ENCODE measurements around the gene ANKRD44.

Gene ANKRD44

DNA sequence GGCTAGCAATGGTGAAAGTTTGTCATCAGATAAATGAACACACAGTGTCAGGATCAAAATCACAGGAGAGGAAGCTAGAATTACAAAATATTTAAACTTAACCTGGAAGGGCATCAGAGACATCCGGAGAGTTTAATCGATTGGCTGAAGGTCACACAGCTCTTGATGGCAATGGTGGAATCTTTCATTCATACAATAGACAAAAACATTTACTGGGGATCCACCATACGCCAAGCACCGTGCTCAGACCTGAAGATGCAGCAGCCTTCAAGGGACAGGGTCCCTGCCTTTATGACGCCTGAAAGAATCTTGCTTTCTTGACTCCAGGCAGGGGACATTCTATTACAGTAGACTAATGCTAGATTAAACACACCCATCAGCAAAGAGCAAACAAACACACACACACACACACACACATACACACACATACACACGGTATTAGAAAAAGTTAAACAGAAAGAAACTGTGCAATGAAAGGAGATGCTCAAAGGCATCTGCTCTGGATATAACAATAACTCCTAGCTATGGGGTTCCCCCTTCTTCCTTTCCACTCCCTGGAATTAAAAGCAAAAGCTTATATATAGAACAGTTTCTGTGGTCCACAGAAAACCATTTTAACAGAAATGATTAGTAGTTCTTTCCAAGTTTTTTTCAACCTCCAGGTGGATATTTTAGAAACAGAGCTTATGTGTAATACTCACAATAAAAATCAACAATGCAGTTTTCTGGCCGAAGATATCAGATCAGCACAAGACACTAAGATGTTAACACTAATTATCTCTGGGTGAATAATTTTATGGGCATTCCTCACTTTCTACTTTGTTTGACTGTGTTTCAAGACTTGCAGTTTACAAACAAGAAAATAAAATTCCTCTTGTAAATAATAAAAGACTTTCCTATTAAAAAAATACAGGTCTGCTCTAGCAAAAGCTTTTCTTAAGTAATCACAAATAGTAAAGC, 151.7 kb downstream of the ANKRD44 start:
- H3K4me1 ChIP-seq (ENCODE audit: control insufficient read depth in 1 of 2, insufficient read depth in 2 of 2, low read length in 2 of 2): peaks cover 2 to 4% of the 10 kb centered on the region in 2 experiments
- no peak overlapping the region for H3K9ac ChIP-seq (ENCODE audit: low read length)
- no peak overlapping the region for H3K4me2 ChIP-seq (ENCODE audit: low read length)
- no CpG with 5 or more reads among the region's 7 CpGs for WGBS (ENCODE audit: extremely low coverage, insufficient coverage, insufficient read length)
- H2BK120ac ChIP-seq (ENCODE audit: insufficient read depth, low read length, poor library complexity): no peak overlapping the region
- no peak overlapping the region for H3K23ac ChIP-seq (ENCODE audit: low read length)
- no peaks in the 10 kb centered on the region for H3K36me3 ChIP-seq (ENCODE audit: control insufficient read depth in 1 of 2, insufficient read depth in 2 of 2, low read length in 2 of 2)
- no peaks in the 10 kb centered on the region for H3K27me3 ChIP-seq (ENCODE audit: insufficient read depth, low read length)
- H4K12ac ChIP-seq (ENCODE audit: low read depth, low read length): no peak overlapping the region
- no peak overlapping the region for H2AK5ac ChIP-seq (ENCODE audit: low read length)
- no peak overlapping the region for H3K18ac ChIP-seq (ENCODE audit: low read length)
- no peak overlapping the region for H2AFZ ChIP-seq (ENCODE audit: insufficient read depth, low read length, poor library complexity)
- no peak overlapping the region for H3K4me3 ChIP-seq (ENCODE audit: low read depth, low read length)
- H2BK5ac ChIP-seq (ENCODE audit: low read depth, low read length, poor library complexity): no peak overlapping the region
- no peak overlapping the region for H4K8ac ChIP-seq (ENCODE audit: low read depth, low read length)
- H4K91ac ChIP-seq (ENCODE audit: low read depth, low read length): no peak overlapping the region
- no peak overlapping the region for H3K4ac ChIP-seq (ENCODE audit: low read depth, low read length)
- H3K14ac ChIP-seq (ENCODE audit: low read length): no peak overlapping the region
- H2BK12ac ChIP-seq (ENCODE audit: low read length): no peak overlapping the region
- no peak overlapping the region for H3K27ac ChIP-seq (ENCODE audit: low read depth, low read length)
- H3K9me3 ChIP-seq (ENCODE audit: insufficient read depth, low read depth, low read length): no peaks in the 10 kb centered on the region
- peaks cover under 1% of the 10 kb centered on the region for H3K79me1 ChIP-seq (ENCODE audit: low read length)
- no peaks in the 10 kb centered on the region for H3K79me2 ChIP-seq (ENCODE audit: control insufficient read depth, insufficient read depth, low read length, poor library complexity)
- DNase-seq: no peak

DNA sequence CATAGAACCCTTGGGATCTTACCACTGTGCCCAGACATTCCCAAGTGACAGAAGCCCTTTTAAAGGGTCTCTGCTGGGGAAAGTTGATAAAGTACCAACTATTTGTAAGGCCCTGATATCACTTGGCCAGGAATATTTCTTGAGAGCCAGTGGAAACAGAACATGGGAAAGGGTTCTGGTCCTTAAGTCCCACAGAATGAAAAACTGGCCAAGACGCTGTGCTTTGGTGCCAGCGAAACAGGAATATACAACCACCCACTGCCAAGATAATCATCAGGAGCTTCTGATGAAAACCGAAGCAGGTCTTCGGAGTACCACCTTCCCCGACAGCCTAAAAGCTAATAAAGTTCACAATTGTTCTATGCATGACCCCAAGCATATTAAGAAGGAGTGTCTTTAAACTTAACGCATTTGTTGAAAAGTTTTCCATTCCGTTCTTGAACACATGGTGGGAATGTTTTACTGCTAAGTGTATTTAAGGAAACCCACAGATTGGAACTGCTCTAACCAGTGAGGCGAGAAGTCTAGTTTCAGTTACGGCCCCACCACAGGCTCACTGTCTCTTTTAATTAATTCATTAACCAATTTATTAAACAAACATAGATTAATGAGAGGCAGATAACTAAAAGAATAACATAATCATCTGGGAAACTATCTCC, 152.6 kb downstream of the ANKRD44 start:
- no peaks in the 10 kb centered on the region for H3K79me1 ChIP-seq (ENCODE audit: low read length)
- H4K8ac ChIP-seq (ENCODE audit: low read depth, low read length): no peak overlapping the region
- H3K9me3 ChIP-seq (ENCODE audit: insufficient read depth, low read depth, low read length): no peaks in the 10 kb centered on the region
- H3K18ac ChIP-seq (ENCODE audit: low read length): no peak overlapping the region
- no peak overlapping the region for H2BK120ac ChIP-seq (ENCODE audit: insufficient read depth, low read length, poor library complexity)
- H2BK5ac ChIP-seq (ENCODE audit: low read depth, low read length, poor library complexity): no peak overlapping the region
- no peak overlapping the region for H3K14ac ChIP-seq (ENCODE audit: low read length)
- no peaks in the 10 kb centered on the region for H3K36me3 ChIP-seq (ENCODE audit: control insufficient read depth in 1 of 2, insufficient read depth in 2 of 2, low read length in 2 of 2)
- H4K91ac ChIP-seq (ENCODE audit: low read depth, low read length): no peak overlapping the region
- no peak overlapping the region for H3K4ac ChIP-seq (ENCODE audit: low read depth, low read length)
- no peak for DNase-seq
- no peaks in the 10 kb centered on the region for H3K79me2 ChIP-seq (ENCODE audit: control insufficient read depth, insufficient read depth, low read length, poor library complexity)
- no peak overlapping the region for H3K4me2 ChIP-seq (ENCODE audit: low read length)
- H2BK12ac ChIP-seq (ENCODE audit: low read length): no peak overlapping the region
- no peak overlapping the region for H3K23ac ChIP-seq (ENCODE audit: low read length)
- no peak overlapping the region for H2AK5ac ChIP-seq (ENCODE audit: low read length)
- no peak overlapping the region for H4K12ac ChIP-seq (ENCODE audit: low read depth, low read length)
- H3K27ac ChIP-seq (ENCODE audit: low read depth, low read length): no peak overlapping the region
- no peak overlapping the region for H2AFZ ChIP-seq (ENCODE audit: insufficient read depth, low read length, poor library complexity)
- H3K9ac ChIP-seq (ENCODE audit: low read length): no peak overlapping the region
- H3K4me1 ChIP-seq (ENCODE audit: control insufficient read depth in 1 of 2, insufficient read depth in 2 of 2, low read length in 2 of 2): peaks cover 0 to 1% of the 10 kb centered on the region in 2 experiments
- H3K4me3 ChIP-seq (ENCODE audit: low read depth, low read length): no peak overlapping the region
- no peaks in the 10 kb centered on the region for H3K27me3 ChIP-seq (ENCODE audit: insufficient read depth, low read length)
- WGBS (ENCODE audit: extremely low coverage, insufficient coverage, insufficient read length): no CpG with 5 or more reads among the region's 9 CpGs

DNA sequence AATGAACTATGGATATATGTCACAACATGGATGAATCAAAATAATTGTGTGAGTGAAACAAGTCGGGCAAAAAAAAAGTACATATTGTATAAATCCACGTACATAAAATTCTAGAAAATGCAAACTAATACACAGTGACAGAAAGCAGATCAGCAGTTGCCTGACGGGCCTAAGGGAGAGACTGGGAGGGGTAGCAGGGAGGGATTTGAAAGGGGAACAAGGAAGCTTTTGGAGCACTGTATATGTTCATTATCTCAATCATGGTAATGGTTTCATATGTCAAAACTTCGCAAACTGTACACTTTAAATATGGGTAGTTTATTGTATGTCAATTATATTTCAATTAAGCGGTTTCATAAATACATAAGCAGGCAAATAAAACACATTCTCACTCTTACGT, 153.8 kb downstream of the ANKRD44 start:
- H2AFZ ChIP-seq (ENCODE audit: insufficient read depth, low read length, poor library complexity): no peak overlapping the region
- H2BK5ac ChIP-seq (ENCODE audit: low read depth, low read length, poor library complexity): no peak overlapping the region
- no peak overlapping the region for H2BK12ac ChIP-seq (ENCODE audit: low read length)
- H3K4me1 ChIP-seq (ENCODE audit: control insufficient read depth in 1 of 2, insufficient read depth in 2 of 2, low read length in 2 of 2): peaks cover 0 to 1% of the 10 kb centered on the region in 2 experiments
- H3K36me3 ChIP-seq (ENCODE audit: control insufficient read depth in 1 of 2, insufficient read depth in 2 of 2, low read length in 2 of 2): no peaks in the 10 kb centered on the region
- H3K27me3 ChIP-seq (ENCODE audit: insufficient read depth, low read length): no peaks in the 10 kb centered on the region
- no peak overlapping the region for H3K14ac ChIP-seq (ENCODE audit: low read length)
- no peak overlapping the region for H2AK5ac ChIP-seq (ENCODE audit: low read length)
- no peak overlapping the region for H3K4me3 ChIP-seq (ENCODE audit: low read depth, low read length)
- no peak overlapping the region for H2BK120ac ChIP-seq (ENCODE audit: insufficient read depth, low read length, poor library complexity)
- H3K27ac ChIP-seq (ENCODE audit: low read depth, low read length): no peak overlapping the region
- no peak overlapping the region for H3K4ac ChIP-seq (ENCODE audit: low read depth, low read length)
- H4K12ac ChIP-seq (ENCODE audit: low read depth, low read length): no peak overlapping the region
- DNase-seq: no peak
- H3K4me2 ChIP-seq (ENCODE audit: low read length): no peak overlapping the region
- H3K9me3 ChIP-seq (ENCODE audit: insufficient read depth, low read depth, low read length): no peaks in the 10 kb centered on the region
- H3K79me2 ChIP-seq (ENCODE audit: control insufficient read depth, insufficient read depth, low read length, poor library complexity): no peaks in the 10 kb centered on the region
- H3K18ac ChIP-seq (ENCODE audit: low read length): no peak overlapping the region
- WGBS (ENCODE audit: extremely low coverage, insufficient coverage, insufficient read length): no CpG with 5 or more reads among the region's 6 CpGs
- H3K23ac ChIP-seq (ENCODE audit: low read length): no peak overlapping the region
- H4K91ac ChIP-seq (ENCODE audit: low read depth, low read length): no peak overlapping the region
- H3K9ac ChIP-seq (ENCODE audit: low read length): no peak overlapping the region
- no peak overlapping the region for H4K8ac ChIP-seq (ENCODE audit: low read depth, low read length)
- no peaks in the 10 kb centered on the region for H3K79me1 ChIP-seq (ENCODE audit: low read length)

DNA sequence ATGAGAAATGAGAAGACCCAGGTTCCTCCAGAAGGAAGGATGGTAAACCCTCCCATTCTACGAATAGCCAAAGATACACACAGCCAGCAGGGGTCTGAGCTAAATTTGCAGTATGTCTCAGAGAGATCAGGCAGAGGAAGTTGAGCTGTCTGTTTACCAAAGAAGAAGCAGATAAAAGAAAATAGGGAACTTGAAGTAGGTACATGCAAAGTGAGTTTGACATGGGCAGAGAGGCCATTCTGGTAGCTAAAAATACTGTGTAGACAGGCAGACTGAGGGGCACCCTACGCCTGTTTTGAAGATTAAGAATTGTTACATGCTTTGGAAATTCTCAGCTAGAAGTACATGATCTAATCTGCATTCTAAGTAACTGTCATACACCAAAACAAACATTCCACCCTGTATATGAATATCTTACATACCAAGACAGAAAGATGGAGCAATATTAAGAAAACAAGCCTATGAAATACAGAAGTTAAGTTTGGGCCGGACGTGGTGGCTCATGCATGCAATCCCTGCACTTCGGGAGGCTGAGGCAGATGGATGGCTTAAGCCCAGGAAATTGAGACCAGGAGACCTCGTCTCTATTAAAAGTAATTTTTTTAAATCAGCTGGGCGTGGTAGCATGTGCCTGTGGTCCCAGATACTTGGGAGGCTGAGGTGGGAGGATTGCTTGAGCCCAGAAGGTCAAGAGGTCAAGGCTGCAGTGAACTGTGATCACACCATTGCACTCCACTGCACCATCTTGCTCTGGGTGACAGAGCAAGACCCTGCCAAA, 157.9 kb downstream of the ANKRD44 start:
- Histone ChIP-seq H3K27ac (ENCODE audit: low read depth, low read length) (no peak overlapping the region), H3K4me1 (ENCODE audit: control insufficient read depth in 1 of 2, insufficient read depth in 2 of 2, low read length in 2 of 2) (no peaks in the 10 kb centered on the region), H3K18ac (ENCODE audit: low read length) (no peak overlapping the region), H2AK5ac (ENCODE audit: low read length) (no peak overlapping the region), H3K79me2 (ENCODE audit: control insufficient read depth, insufficient read depth, low read length, poor library complexity) (no peaks in the 10 kb centered on the region), H4K91ac (ENCODE audit: low read depth, low read length) (no peak overlapping the region), H4K8ac (ENCODE audit: low read depth, low read length) (no peak overlapping the region), H3K9me3 (ENCODE audit: insufficient read depth, low read depth, low read length) (no peaks in the 10 kb centered on the region), H2AFZ (ENCODE audit: insufficient read depth, low read length, poor library complexity) (no peak overlapping the region), H3K27me3 (ENCODE audit: insufficient read depth, low read length) (no peaks in the 10 kb centered on the region), H2BK12ac (ENCODE audit: low read length) (no peak overlapping the region), H3K14ac (ENCODE audit: low read length) (no peak overlapping the region), H4K12ac (ENCODE audit: low read depth, low read length) (no peak overlapping the region), H2BK5ac (ENCODE audit: low read depth, low read length, poor library complexity) (no peak overlapping the region), H3K4me3 (ENCODE audit: low read depth, low read length) (no peak overlapping the region), H2BK120ac (ENCODE audit: insufficient read depth, low read length, poor library complexity) (no peak overlapping the region), H3K36me3 (ENCODE audit: control insufficient read depth in 1 of 2, insufficient read depth in 2 of 2, low read length in 2 of 2) (no peaks in the 10 kb centered on the region), H3K79me1 (ENCODE audit: low read length) (no peaks in the 10 kb centered on the region), H3K9ac (ENCODE audit: low read length) (no peak overlapping the region), H3K4ac (ENCODE audit: low read depth, low read length) (no peak overlapping the region), H3K23ac (ENCODE audit: low read length) (no peak overlapping the region), H3K4me2 (ENCODE audit: low read length) (no peak overlapping the region)
- peak in 1 of 2 donors; percentile 67 for DNase-seq
- WGBS (ENCODE audit: extremely low coverage, insufficient coverage, insufficient read length): no CpG with 5 or more reads among the region's 7 CpGs

Data from trophoblast cell (in vitro differentiated cells and primary cell).